ENCODE measurements around the gene ARMC3. TPM values are rescaled to one million over a fixed set of nuclear protein-coding genes. Genes with fewer than 3 reads are reported as not detected.
"Not testable (repeated sequence)": the region's sequence is repeated elsewhere in the genome, so short reads cannot be mapped to it uniquely, and the experiment has no call there.

ARMC3 gene, protein sequence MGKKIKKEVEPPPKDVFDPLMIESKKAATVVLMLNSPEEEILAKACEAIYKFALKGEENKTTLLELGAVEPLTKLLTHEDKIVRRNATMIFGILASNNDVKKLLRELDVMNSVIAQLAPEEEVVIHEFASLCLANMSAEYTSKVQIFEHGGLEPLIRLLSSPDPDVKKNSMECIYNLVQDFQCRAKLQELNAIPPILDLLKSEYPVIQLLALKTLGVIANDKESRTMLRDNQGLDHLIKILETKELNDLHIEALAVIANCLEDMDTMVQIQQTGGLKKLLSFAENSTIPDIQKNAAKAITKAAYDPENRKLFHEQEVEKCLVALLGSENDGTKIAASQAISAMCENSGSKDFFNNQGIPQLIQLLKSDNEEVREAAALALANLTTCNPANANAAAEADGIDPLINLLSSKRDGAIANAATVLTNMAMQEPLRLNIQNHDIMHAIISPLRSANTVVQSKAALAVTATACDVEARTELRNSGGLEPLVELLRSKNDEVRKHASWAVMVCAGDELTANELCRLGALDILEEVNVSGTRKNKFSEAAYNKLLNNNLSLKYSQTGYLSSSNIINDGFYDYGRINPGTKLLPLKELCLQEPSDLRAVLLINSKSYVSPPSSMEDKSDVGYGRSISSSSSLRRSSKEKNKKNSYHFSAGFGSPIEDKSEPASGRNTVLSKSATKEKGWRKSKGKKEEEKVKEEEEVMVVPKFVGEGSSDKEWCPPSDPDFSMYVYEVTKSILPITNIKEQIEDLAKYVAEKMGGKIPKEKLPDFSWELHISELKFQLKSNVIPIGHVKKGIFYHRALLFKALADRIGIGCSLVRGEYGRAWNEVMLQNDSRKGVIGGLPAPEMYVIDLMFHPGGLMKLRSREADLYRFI
- polyA plus RNA-seq (2012; ENCODE audit: insufficient read depth, insufficient read length) = not detected

DNA sequence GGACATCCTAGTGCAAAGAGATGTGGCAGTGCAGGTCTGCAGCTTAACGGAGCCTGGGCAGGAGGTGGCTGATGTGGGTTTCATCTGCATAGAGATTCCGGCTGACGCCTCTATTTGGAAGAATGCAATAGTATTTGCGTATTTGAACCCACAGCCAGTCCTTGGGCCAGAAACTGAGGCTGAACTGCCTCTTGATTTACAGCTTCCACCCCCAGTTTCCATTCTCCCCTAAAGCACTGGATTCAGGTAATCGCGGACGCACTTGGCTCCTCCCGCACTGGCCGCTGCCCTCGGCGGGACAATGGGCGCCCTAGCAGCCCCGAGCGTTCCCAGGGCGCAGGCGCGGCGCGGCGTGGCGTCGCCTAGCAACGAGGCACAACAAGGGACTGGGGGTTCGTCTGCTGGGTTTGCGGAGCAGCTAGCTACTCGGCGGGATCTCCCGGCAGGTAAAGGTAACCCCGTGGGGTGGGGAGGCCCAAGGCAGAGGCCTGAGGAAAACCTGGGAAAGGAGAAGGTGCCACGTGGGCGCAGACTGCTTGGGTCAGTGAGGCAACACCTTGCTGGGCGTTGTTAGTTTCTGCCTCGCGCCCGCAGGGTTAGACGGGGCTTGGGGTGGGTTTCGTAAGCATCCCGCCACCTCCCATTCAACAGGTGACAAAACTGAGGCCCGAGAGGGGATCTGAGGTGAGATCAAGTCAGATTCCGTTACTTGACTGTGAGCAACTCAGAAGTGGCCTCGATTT lies at the start of gene ARMC3:
Gene ARMC3, plus strand, starts transcription at position 393 of the 743 bp plus-strand sequence. CDS start 3,944 bp downstream, outside the sequence.
- no peak for DNase-seq (ENCODE audit: low read depth, low spot score)
- no peak within 1 kb of the TSS for H3K4me3 ChIP-seq (ENCODE audit: low read length)

DNA sequence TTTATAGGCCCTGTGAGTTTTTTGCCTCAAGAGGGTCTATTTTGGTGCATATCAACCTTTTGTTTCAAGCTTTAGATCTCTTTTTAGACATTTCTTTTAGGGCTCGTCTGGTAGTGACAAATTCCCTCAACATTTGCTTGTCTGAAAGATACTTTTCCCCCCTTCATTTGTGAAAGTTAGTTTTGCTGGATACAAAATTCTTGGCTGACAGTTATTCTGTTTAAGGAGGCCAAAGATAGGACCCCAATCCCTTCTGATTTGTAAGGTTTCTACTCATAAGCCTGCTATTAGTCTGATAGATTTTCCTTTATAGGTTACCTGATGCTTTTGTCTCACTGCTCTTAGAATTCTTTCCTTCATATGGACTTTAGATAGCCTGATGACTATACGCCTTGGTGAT lies 36.1 kb upstream of the ARMC3 start:
- H3K4me3 ChIP-seq (ENCODE audit: low read length) = no peak overlapping the region
- no peak for DNase-seq (ENCODE audit: low read depth, low spot score)

DNA sequence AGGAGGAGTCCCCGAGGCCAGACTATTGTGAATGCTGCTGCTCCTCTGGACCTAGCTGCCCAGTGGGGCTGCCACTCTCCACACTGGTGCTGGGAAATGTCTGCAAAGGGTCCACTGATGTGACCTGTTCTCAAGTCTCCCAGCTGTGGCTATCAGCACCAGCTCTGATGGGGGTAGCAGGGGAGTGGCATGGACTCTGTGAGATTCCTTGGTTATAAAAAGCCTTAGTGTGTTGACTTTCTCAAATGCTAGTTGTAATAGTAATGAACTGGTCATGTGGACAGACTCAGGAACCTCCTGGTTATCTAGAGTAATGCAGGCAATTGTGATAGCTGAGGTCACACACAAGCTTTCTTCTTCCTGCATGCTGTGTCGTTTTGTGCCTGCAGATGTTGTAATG lies 34.1 kb upstream of the ARMC3 start:
- DNase-seq (ENCODE audit: low read depth, low spot score) = no peak

DNA sequence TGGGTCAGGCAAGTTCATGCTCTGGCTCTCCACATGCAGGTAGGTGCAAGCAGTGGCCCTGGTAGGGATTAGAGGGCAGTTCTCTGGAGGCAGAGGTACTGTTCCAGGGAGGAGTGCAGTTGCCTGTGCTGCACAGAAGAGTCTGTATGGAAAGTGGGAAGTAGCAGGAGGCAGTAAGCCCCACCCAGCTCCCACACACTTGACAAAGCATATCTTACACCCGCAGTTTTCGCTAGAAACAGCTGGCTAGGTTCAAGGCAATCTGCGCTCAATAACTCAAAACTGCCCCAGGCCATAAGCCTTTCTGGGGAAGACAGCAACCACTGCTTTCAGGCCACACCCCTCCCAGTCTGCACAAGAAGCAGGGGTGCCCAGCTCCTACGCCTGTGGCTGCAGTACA lies 33.1 kb upstream of the ARMC3 start:
- DNase-seq (ENCODE audit: low read depth, low spot score) = no peak

More for the DNA sequence above, 34.1 kb upstream of the ARMC3 start:
- no peak overlapping the region for H3K4me3 ChIP-seq (ENCODE audit: low read length)

DNA sequence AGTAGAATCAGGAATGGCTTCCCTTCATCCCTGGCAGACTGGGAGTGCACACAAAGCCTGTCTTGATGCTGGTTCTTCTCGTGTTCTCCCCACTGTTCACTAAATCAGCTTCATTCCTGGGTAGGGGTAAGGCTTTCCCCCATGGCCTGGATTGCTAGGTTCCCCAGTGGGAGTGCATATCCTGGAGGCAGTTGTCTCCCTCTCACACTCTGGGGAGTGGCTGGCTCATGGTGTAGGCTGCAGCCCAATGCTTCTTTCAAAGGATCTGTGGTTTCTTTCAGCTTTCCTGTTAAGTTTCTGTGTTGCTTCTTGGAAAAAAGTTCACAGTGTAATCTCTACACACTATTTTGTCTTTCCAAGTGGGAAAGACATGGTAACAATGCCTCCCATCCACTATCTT lies 32.6 kb upstream of the ARMC3 start:
- H3K4me3 ChIP-seq (ENCODE audit: low read length) = no peak overlapping the region
- DNase-seq (ENCODE audit: low read depth, low spot score) = no peak

More for the DNA sequence above, 33.1 kb upstream of the ARMC3 start:
- H3K4me3 ChIP-seq (ENCODE audit: low read length) = no peak overlapping the region

DNA sequence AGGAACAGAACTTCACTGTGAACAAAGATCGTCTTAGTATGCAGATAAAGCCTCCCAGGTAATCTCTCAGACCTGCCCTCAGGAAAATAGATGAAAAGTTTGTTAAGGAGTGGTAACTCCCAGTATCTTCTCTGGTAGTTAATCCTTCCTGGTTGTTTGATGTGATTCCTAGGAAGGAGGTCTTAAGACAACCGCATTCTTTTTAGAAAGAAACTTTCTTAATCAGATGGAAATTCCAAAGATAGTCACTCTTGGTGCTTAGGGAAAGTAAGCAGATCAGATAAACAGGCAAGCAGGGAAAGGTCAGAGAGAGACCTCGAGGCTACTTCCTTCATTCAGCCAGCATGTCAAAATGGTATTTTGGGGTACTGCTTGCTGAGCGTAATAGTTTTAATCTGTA lies 30.5 kb upstream of the ARMC3 start:
- no peak overlapping the region for H3K4me3 ChIP-seq (ENCODE audit: low read length)
- DNase-seq (ENCODE audit: low read depth, low spot score) = no peak

DNA sequence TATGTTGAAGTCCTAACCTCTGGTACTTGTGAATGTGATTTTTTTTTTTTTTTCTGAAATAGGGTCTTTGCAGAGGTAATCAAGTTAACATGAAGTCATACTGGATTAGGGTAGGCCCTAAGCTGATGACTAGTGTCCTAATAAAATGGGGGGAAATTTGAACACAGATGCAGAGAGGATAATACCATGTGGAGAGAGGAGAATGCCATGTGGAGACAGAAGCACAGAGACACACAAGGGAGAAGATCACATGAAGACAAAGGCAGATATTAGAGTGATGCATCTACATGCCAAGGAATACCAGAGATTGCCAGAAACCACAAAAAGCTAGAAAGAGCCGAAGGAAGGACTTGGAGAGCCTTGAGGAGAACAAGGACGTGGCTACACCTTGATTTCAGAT lies 28.5 kb upstream of the ARMC3 start:
- H3K4me3 ChIP-seq (ENCODE audit: low read length) = no peak overlapping the region
- DNase-seq (ENCODE audit: low read depth, low spot score) = no peak

DNA sequence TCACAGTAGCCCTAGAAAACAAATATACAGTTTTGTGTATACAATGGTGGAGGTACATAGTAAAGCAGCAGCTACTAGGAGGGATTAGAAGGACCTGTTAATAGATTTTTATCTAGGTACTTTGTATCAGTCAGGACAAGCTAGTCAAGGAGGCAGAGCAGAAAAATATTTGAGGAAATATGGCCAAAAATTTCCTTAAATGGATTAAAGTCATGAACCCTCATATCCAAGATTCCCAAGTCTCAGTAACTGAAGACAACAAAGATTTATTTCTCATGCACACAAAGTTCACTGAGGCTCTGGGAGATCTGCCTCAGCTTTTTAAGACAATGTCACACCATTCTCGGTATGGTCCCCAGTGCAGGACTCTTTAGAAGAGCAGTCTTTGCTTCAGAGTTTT lies 28.1 kb upstream of the ARMC3 start:
- DNase-seq (ENCODE audit: low read depth, low spot score) = no peak
- no peak overlapping the region for H3K4me3 ChIP-seq (ENCODE audit: low read length)

DNA sequence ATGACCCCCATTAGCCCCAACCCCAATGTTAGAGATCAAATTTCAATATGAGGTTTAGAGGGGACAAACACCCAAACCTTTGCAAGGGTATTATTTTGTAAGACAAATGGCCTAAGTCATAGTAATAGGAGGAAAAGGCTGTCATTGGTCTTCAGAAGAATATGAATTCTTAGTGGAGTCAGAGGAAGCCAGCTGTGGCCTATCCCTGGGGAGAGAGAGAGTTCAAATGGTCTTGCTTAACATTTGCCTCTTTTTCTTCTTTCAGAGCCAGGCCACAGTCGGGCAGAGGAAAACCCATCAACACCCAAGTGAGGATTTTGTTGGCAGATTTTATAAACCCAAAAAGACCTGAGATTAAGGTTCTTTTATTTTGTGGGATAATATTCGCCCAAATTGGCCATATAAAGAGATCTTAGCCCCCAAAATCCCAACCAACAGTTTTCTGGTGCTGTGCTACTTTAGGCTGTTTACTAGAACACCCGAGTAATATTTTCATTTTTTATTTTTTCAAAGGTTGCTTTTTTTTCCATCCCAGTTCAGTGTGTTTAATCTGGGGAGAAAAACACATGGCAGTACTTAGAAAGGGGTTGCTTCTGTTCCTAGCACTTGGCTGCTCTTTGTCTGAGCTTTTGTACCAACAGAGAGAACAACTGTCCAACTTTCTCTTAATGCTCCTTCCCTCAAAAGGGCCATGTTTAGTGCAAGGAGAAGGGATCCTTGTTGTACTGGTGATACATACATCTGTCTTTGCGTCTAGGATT lies 26.8 kb upstream of the ARMC3 start:
- no peak overlapping the region for H3K4me3 ChIP-seq (ENCODE audit: low read length)
- DNase-seq (ENCODE audit: low read depth, low spot score) = no peak

DNA sequence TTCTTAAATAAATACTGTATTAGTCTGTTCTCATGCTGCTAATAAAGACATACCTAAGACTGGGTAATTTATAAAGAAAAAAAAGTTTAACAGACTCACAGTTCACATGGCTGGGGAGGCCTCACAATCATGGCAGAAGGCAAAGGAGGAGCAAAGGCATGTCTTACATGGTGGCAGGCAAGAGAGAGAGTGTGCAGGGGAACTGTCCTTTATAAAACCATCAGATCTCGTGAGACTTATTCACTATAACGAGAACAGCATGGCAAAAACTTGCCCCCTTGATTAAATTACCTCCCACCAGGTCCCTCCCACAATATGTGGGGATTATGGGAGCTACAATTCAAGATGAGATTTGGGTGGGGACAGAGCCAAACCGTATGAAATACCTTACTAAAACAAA lies 25.7 kb upstream of the ARMC3 start:
- DNase-seq (ENCODE audit: low read depth, low spot score); H3K4me3 ChIP-seq (ENCODE audit: low read length): not testable (repeated sequence)

DNA sequence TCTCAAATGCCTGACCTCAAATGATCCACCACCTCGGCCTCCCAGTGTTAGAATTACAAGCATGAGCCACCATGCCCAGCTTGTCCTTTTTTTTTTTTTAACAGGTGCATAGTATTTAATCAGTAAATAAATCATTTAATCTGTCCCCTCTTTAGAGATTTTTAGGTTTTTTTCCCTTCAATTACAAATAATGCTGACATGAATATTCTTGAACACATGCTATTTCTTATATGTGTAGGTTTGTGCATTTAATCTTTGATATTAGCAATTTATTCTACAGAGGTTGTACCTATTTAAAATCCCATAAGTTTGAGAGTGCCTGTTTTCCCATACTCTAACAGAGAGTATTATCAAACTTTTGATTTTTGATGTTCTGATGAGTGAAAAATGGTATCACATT lies 24.2 kb upstream of the ARMC3 start:
- no peak overlapping the region for H3K4me3 ChIP-seq (ENCODE audit: low read length)
- no peak for DNase-seq (ENCODE audit: low read depth, low spot score)

DNA sequence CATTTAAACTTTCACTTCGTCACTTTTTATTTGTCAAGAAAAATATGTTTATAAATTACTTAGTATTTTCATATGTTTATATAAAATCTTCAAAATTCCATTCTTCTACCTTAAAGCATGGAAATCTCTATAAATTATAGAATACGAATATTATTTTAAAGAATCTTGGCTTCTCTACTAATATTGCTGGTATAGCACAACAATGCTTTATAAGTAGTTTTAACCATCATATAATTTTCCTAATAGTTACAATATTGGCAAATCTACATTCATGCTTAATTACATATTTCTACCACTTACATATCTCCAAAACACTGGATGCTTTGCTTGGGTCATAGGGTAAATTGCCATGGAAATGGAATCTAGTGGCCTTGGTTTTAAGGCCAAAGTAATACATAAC lies 21.1 kb upstream of the ARMC3 start:
- DNase-seq (ENCODE audit: low read depth, low spot score) = no peak
- H3K4me3 ChIP-seq (ENCODE audit: low read length) = no peak overlapping the region

DNA sequence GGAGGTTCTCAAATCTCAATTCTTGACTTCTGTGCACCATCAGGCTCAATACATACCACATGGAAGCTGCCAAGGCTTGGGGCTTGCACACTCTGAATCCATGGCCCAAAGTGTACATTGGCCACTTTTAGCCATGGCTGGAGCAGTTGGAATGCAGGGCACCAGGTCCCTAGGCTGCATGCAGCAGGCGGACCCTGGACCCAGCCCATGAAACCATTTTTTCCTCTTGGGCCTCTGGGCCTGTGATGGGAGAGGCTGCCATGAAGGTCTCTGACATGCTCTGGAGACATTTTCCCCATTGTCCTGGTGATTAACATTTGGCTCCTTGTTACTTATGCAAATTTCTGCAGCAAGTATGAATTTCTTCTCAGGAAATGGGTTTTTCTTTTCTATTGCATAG lies 19.0 kb upstream of the ARMC3 start:
- no peak for DNase-seq (ENCODE audit: low read depth, low spot score)
- no peak overlapping the region for H3K4me3 ChIP-seq (ENCODE audit: low read length)

DNA sequence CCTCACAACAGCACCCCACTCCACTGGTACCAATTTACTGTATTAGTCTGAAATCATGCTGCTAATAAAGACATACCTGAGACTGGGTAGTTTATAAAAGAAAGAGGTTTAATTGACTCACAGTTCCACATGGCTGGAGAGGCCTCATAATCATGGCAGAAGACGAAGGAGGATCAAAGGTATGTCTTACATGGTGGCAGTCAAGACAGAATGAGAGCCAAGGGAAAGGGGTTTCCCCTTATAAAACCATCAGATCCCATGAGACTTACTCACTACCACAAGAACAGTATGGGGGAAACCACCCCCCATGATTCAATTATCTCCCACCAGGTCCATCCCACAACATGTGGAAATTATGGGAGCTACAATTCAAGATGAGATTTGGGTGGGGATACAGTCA lies 18.2 kb upstream of the ARMC3 start:
- H3K4me3 ChIP-seq (ENCODE audit: low read length); DNase-seq (ENCODE audit: low read depth, low spot score): not testable (repeated sequence)

DNA sequence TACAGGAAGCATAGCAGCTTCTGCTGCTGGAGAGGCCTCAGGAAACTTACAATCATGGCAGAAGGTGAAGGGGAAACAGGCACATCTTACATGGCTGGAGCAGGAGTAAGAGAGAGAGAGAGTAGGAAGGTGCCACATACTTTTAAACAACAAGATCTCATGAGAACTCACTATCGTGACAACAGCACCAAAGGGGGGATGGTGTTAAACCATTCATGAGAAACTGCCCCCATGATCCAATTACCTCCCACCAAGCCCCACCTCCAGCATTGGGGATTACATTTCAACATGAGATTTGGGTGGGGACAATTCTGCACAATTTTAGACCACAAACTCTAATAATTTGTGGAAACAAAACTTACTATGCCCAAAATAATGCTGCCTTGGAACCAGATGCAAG lies 16.8 kb upstream of the ARMC3 start:
- DNase-seq (ENCODE audit: low read depth, low spot score) = no peak
- H3K4me3 ChIP-seq (ENCODE audit: low read length) = no peak overlapping the region

DNA sequence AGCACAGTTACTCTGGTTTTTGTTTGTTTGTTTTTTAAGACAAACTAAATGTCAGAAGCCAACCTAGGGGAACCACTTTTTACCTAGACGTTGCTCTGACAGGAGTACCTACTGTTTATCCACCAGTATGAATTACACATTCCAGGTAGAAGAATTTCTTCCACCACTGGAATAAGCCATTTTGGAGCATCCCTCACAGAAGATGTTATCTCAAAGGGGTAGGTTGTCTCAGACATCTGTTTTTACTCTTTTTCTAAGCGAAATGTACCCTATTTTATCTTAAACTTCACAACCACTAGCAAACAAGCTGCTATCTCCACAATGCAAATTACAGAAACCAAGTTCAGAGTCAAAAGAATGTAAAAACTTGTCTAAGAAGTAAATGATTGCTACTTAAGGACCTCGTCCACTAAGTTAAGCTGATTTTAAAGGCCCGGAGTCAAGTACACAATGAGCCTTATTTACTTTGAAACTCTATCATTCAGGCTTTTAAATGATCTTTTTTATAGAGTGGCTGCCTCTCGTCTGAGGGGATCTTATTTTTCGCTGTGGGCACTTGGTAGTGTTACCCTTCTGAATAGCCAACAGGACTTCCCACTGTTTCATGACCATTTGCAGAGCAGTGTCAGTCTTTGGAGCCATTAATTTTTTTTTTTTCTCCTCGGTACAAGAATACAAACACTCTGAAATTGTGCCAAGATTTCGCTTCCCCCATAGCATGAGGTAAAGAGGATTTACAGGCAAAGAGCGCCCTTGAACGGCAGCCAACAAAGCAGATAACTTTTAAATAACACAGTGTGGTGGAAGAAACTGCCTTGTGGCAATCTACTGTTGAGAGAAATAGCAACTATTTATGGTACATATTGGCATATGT lies 15.7 kb upstream of the ARMC3 start:
- no peak for DNase-seq (ENCODE audit: low read depth, low spot score)
- no peak overlapping the region for H3K4me3 ChIP-seq (ENCODE audit: low read length)

DNA sequence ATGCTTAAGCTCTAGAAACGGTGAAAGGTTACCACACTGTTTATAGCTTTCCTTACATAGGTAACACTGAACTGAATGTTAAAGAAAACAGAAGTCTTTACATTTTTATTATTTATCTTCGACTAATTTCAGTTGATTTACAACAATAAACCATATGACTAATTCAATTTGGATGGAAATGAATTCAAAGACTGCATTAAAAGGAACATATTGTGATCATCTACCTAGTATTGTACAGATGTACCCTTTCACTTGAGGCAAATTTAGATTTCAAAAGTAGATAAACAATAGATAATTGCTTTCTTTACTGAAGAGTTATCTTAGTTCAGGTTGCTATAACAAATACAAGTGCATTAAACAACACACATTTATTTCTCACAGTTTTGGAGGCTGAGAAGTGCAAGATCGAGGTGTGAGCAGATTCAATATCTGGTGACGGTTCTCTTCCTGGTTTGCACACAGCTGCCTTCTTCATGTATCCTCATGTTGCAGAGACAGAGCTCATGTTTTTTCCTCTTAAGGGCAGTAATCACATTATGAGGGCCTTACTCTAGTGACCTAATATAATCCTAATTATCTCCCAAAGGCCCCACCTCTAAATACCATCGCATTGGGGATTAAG lies 15.0 kb upstream of the ARMC3 start:
- H3K4me3 ChIP-seq (ENCODE audit: low read length) = no peak overlapping the region
- DNase-seq (ENCODE audit: low read depth, low spot score) = no peak

All from Jurkat, Clone E6-1 (cell line).